Adrenal gland (tissue), 12 donors: ENCODE data around the gene HACL1. TPM values are rescaled to one million over a fixed set of nuclear protein-coding genes. Genes with fewer than 3 reads are reported as not detected.
"Not testable (repeated sequence)": the region's sequence is repeated elsewhere in the genome, so short reads cannot be mapped to it uniquely, and the experiment has no call there.

Source experiments
- DNase-seq, 7 donors: peaks; one replicate each; pipeline ENCODE4 v3.0.0-alpha.2; 2019 to 2020
- H3K27ac ChIP-seq, 5 donors: fragments of 200-600 bp; sonication (generic) in 4 of 5; 1 replicate in 3 of 5; 2 replicates in 2 of 5; pipeline versions ENCODE4 v1.5.1 to v1.8.0; 2016 to 2020; ENCODE audit warnings: mild to moderate bottlenecking in 1 of 5
- H3K27me3 ChIP-seq: fragments of 200-600 bp; 2 replicates; pipeline ENCODE4 v1.8.0; 2021
- H3K36me3 ChIP-seq, 2 donors: fragments of 200-600 bp; replicated peaks in 1 of 2; 1 replicate in 1 of 2; 2 replicates in 1 of 2; pipeline versions ENCODE4 v1.5.1 to v1.8.0; 2018 to 2022
- H3K4me1 ChIP-seq, 2 donors: fragments of 200-600 bp; replicated peaks in 1 of 2; 1 replicate in 1 of 2; 2 replicates in 1 of 2; pipeline versions ENCODE4 v1.5.1 to v1.8.0; 2018 to 2021
- H3K4me3 ChIP-seq, 4 donors: fragments of 200-600 bp; sonication (generic) in 3 of 4; one replicate each; pipeline ENCODE4 v1.5.1; 2016 to 2018
- H3K9me3 ChIP-seq, 3 donors: fragments of 200-600 bp; sonication (generic) in 1 of 3; replicated peaks in 1 of 3; 1 replicate in 2 of 3; 2 replicates in 1 of 3; pipeline versions ENCODE4 v1.5.1 to v1.8.0; 2016 to 2021
- CTCF ChIP-seq, 6 experiments: fragments of 450-650 bp in 4 of 6; fragments of 200-600 bp in 2 of 6; sonication (generic) in 1 of 6; IDR thresholded peaks; 1 replicate in 5 of 6; 2 replicates in 1 of 6; pipeline versions ENCODE4 v1.5.1 to v1.8.0; 2016 to 2021; ENCODE audit warnings: antibody characterized with exemption in 6 of 6, mild to moderate bottlenecking in 2 of 6, moderate library complexity in 1 of 6
- POLR2A ChIP-seq, 2 donors: fragments of 450-650 bp; IDR thresholded peaks; one replicate each; pipeline ENCODE4 v1.6.1; 2017; ENCODE audit warnings: antibody characterized with exemption in 2 of 2, mild to moderate bottlenecking in 2 of 2, moderate library complexity in 1 of 2
- WGBS, 4 donors: extraction: QIAGEN DNeasy Blood & Tissue Kit in 2 of 4; methylation state at CpG; one replicate each; pipeline versions ENCODE4 v1.1.5 to v1.1.7; 2013 to 2017; 5-methylcytosine and 5-hydroxymethylcytosine counted together
- intact Hi-C, 2 donors: fragments of 100-400 bp; cut with DNase I; formaldehyde crosslinking; loops; one replicate each; pipeline versions ENCODE4 v1.14.1 to v1.15.0; 2022 to 2023
- polyA plus RNA-seq, 3 donors: library from polyadenylated mRNA; stranded (reverse); fragments of 200-250 nt in 2 of 3; fragments of 350-450 nt in 1 of 3; fragmentation: Illumina TruSeq in 1 of 3; extraction: RNeasy Lipid Tissue Mini Kit (QIAGEN cat#74804) in 1 of 3; gene quantifications; one replicate each; pipeline ENCODE4 v1.2.3, GENCODE V29; 2013 to 2014
- total RNA-seq, 9 donors: library from RNA; depleted of rRNA in 4 of 9; stranded (reverse); fragments of >200 nt in 4 of 9; fragments of 120-200 nt in 1 of 9; fragmentation: NEBNext Ultra II Directional in 1 of 9; extraction: Animal tissue kit (Norgen Biotek cat#: 25700) in 1 of 9; gene quantifications; one replicate each; pipeline versions ENCODE4 v1.1.0 to v1.2.4, GENCODE V29; 2013 to 2023
- donor health status: healthy with polysubstance abuse.
- donor health status: Bipolar disorder and iron deficiency.
- donor health status: DM: yes; HTN: yes; CAD: no.
- donor health status: DM: no; HTN: no; CAD: no.
- donor health status: DM: no; HTN: no; CAD: no.
- donor health status: DM: yes; HTN: yes; CAD: no.

The HACL1 gene
- total and polyA plus RNA-seq, 12 donors: 12.3 to 41.7 (median 23.5) TPM

GRCh38 chr3:15628967-15629366 is 27.6 kb upstream of the HACL1 start:
- H3K9me3 ChIP-seq: no peaks in the 10 kb centered on the region
- no peak for DNase-seq
- H3K4me3 ChIP-seq: no peak overlapping the region
- TF ChIP-seq POLR2A (IDR thresholded peaks at IDR 0.05) (no peak), CTCF (IDR thresholded peaks at IDR 0.05) (no peak)
- H3K27ac ChIP-seq: no peak overlapping the region
- H3K36me3 ChIP-seq: no peaks in the 10 kb centered on the region
- peaks cover 10 to 28% of the 10 kb centered on the region in 2 donors for H3K4me1 ChIP-seq
- intact Hi-C loops: no loop called here
- H3K27me3 ChIP-seq: no peaks in the 10 kb centered on the region

- H3K4me1 ChIP-seq: peaks cover 0 to 13% of the 10 kb centered on the region in 2 donors
- no peak overlapping the region for H3K4me3 ChIP-seq
- H3K36me3 ChIP-seq: no peaks in the 10 kb centered on the region
- no peaks in the 10 kb centered on the region for H3K27me3 ChIP-seq
- H3K27ac ChIP-seq: peak overlapping the region in 1 of 5 donors; percentile 4
- intact Hi-C loops: no loop called here
- TF ChIP-seq POLR2A (IDR thresholded peaks at IDR 0.05): no peak
- WGBS, 4 donors: 63 to 76% (median 70%) methylated on average over 4 of the region's 4 CpGs
- H3K9me3 ChIP-seq: no peaks in the 10 kb centered on the region
- DNase-seq: no peak
These were observed 22.4 kb upstream of the HACL1 start for GRCh38 chr3:15623535-15624440.

- intact Hi-C loops, H3K36me3 ChIP-seq, H3K27ac ChIP-seq, DNase-seq, H3K4me3 ChIP-seq, H3K27me3 ChIP-seq, H3K9me3 ChIP-seq: not testable (repeated sequence)
- WGBS, 4 donors: 92 to 97% (median 94%) methylated on average over 8 of the region's 8 CpGs
- H3K4me1 ChIP-seq: peaks cover 5 to 27% of the 10 kb centered on the region in 2 donors
These were observed 18.5 kb upstream of the HACL1 start for GRCh38 chr3:15619659-15620464.

- intact Hi-C loops: no loop called here
- TF ChIP-seq POLR2A (IDR thresholded peaks at IDR 0.05) (no peak), CTCF (IDR thresholded peaks at IDR 0.05) (no peak)
- H3K36me3 ChIP-seq: no peaks in the 10 kb centered on the region
- H3K27ac ChIP-seq: peak overlapping the region in 2 of 5 donors; percentile 7 to 54
- DNase-seq: no peak
- no peak overlapping the region for H3K4me3 ChIP-seq
- 75 to 85% (median 79%) methylated on average over 6 of the region's 6 CpGs for WGBS, 4 donors
- no peaks in the 10 kb centered on the region for H3K9me3 ChIP-seq
- peaks cover 5 to 26% of the 10 kb centered on the region in 2 donors for H3K4me1 ChIP-seq
- no peaks in the 10 kb centered on the region for H3K27me3 ChIP-seq
These were observed 14.7 kb upstream of the HACL1 start for GRCh38 chr3:15616053-15616452.

GRCh38 chr3:15614958-15615357 is 13.6 kb upstream of the HACL1 start:
- Histone ChIP-seq H3K9me3 (no peaks in the 10 kb centered on the region), H3K27me3 (no peaks in the 10 kb centered on the region), H3K4me3 (no peak overlapping the region), H3K27ac (no peak overlapping the region), H3K36me3 (no peaks in the 10 kb centered on the region), H3K4me1 (peaks cover 5 to 37% of the 10 kb centered on the region in 2 donors)
- no peak for DNase-seq
- intact Hi-C loops: no loop called here
- no peak for TF ChIP-seq POLR2A (IDR thresholded peaks at IDR 0.05)
- TF ChIP-seq CTCF (IDR thresholded peaks at IDR 0.05): no peak
- 92 to 100% (median 95%) methylated on average over 1 of the region's 1 CpG for WGBS, 4 donors
